Globus pallidus (tissue), 1 donor: ENCODE results near the gene OR2Y1.
"Not testable (repeated sequence)": the region's sequence is repeated elsewhere in the genome, so short reads cannot be mapped to it uniquely, and the experiment has no call there.

ENCODE experiments used
- DNase-seq: peaks from one replicate; pipeline ENCODE4 v3.0.0-alpha.2; 2015; ENCODE audit warnings: low spot score

Gene OR2Y1

DNA sequence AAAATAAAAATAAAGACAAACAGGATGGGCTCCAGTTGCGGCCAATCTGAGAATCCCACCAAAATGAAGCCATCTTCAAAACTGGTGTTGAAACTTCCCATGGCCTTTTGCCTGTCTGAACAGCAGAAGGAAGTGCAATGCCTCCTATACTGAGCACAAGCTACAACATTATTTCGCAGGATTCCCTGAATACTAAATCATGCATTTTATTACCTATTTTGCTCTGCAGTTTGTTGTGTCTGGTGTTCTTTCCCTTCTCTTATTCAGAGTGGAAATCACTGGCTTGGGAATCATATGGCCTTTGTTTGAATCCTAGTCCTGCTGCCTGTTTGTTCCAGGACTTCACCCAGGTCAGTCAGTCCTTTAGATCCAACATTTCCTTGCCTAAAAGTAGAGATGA lies at the start of gene OR2Y1:
OR2Y1 (minus strand) TSS at position 101 of the 400 bp plus-strand sequence; CDS start at position 101, 0 bp downstream.
- DNase-seq = no peak

DNA sequence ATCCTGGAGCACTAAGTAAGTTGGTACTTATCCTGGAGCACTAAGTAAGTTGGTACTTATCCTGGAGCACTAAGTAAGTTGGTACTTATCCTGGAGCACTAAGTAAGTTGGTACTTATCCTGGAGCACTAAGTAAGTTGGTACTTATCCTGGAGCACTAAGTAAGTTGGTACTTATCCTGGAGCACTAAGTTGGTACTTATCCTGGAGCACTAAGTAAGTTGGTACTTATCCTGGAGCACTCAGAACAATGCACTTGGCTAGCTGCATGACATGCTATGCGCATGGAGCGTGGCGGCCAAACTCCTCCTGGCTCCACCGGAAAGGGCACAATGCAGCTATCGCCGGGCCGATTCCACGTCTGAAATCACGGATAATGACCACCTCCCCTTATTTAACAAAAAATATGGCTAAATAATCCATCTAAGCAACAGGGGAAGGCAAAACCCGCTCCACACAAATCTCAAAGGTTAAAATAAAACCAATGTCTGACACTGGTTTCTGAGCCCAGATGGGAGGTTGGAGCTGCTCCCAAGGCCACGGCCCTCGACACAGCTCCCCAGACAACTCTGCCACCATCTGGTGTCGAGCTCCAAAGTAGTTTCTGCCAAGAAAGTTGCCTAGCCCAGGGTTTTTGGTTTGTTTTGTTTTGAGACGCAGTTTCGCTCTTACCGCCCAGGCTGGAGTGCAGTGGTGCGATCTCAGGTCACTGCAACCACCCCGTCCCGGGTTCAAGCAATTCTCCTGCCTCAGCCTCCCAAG lies 49.0 kb upstream of the OR2Y1 start:
- not testable (repeated sequence) for DNase-seq

DNA sequence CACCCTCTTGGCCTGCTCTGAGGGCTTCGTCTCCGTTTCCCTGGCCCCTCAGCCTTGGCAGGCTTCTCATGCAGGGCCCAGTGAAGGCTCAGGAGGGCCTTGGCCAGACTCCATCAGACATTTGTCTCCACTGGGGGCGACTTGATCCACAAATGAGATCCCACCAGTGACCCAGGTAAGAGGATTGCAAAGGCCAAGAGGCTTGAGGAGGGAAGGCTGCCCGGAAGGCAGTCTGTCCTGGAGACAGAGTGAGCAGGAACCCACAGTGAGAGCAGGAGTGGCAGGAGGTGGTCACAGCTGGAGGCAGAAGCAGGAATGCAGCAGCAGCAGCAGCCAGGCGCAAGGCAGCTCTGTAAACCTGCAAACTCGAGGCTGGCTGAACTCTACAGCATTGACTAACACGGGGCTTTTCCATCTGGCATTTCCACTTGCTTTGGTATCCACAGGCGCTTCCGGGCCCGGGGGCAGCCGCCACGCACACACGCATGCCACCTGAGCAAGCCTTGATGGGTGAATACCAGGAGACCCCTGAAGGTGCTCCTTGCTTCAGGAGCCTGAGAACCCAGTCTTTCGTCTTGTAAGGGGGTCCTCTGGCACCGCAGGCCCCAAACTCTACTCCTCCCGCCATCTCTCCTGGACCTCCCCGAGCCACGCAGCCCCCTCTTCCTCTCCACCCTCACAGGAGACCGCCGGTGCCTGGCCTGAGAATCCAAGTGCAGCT lies 48.0 kb upstream of the OR2Y1 start:
- no peak for DNase-seq

DNA sequence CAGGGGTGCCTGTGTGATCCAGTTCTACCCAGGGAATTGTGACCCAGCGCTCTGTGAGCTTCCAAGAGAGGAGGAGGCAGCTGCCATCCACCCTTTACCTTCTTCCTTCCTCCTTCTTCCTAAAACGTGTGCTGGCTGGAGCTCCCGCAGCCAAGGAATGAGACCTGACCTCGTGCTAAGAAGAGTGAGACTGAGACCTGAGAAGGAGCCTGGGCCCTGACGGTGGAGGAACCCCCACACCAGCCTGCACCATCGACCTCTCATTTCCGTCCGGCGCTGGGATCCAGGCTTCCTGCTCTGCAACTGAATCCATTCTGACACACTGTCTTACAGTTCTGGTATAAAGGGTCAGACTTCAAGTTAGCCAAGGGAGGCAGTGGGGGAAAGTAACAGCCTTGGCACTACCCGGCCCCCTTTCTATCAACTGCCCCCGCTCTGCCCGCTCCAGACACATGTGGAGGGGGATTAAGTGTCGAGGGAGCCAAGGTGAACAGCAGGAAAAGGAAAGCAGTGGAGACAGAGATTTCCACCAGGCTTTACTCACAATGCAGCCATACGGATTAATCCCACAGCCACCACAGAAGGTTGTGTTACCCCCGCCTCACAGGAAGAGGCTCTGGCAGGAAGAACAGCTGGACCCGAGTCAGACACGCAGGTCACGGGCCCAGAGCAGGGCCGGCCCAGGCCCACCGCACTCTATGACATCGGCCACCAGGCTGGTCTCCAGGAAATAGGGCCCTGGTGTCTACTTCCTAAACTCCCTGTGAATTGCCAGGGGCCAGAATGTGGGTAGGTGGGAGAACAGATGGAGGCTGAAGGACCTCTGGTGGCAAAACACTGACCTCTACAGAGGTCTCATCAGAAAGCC lies 46.9 kb upstream of the OR2Y1 start:
- DNase-seq = no peak

DNA sequence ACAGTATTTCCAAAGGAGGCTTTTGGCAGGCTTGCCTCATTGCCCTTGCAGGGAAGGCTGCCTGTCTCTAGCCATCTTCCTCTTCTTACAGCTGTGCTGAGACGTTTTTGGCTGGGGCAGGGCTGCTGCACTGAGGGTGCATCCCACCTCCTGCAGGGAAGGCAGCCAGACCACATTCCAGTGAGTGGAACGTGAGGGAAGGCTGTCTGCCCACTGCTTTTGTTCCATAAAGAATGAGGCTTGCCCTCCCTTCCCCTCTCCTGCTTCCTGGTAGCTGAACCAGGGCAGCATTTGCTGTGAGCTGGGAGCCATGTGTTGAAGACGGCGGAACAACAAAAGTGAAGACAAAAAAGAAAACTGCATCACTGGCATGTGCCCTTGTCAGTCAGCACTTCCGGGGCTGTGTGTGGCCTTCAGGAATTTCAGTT lies 46.0 kb upstream of the OR2Y1 start:
- DNase-seq = no peak

DNA sequence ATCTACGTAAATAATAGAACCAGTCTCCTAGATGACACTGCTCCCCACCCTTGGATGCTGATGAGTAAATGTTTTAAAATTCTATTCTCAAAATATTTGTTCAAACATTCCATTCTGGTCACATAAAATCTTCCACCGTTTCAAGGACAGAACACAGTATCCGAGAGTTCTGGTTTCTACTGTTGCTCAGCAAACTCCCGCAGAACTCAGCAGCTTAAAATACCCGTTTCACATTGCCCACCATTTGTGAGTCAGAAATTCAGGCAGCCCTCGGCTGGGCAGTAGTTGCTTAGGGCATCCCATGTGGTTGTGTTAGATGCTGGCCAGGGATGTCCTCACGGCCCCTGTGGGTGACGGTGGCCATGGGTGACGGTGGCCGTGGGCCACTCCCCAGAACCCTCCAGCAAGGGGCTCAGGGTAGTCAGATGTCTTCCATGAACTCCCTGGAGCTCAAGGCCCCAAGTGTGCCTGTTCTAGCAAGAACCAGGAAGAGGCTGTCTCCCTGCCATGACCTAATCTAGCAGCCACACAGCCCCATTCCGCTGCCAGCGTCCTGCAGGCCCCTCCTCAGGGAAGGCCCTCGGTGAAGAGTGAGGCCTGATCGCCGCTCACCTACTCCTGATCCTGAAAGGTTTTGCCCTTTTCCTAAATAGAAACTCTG lies 45.4 kb upstream of the OR2Y1 start:
- no peak for DNase-seq

GRCh38 chr5:180784497-180785097 lies 44.7 kb upstream of the OR2Y1 start:
- peak; percentile 81 for DNase-seq

DNA sequence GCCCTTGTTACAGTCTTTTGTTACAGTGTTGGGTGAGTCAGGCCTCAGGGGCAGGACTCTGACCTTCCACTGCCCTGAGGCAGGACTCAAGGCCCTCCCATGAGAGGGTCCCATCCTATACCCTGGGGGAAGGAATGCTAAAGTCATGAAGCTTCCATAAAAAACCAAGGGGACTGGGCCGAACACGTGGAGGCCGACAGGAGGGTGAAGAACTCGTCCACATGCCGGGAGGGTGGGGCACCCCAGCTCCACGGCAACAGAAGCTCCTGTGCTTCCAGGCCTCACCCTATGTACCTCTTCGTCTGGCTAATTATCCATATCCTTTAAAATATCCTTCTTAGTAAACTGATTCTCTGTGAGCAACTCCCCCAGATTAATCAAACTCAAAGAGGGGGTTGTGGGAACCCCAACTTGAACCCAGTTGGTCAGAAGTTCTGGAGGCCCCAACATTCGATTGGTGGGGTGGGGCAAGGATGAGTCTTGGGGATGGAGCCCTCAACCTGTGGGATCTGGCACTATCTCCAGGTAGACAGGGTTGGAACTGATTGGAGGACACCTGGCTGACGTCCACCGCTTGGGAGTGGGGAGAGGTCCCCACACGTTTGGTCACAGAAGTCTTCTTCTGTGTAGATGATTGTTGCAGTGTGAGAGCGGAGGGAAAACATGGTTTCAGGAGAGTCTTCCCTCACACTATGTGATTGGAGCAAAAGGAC lies 43.6 kb upstream of the OR2Y1 start:
- no peak for DNase-seq

GRCh38 chr5:180782748-180783147 lies 42.9 kb upstream of the OR2Y1 start:
- no peak for DNase-seq

GRCh38 chr5:180781900-180782326 lies 42.1 kb upstream of the OR2Y1 start:
- not testable (repeated sequence) for DNase-seq

- no peak for DNase-seq
These were observed 40.2 kb upstream of the OR2Y1 start for GRCh38 chr5:180779985-180780610.

DNA sequence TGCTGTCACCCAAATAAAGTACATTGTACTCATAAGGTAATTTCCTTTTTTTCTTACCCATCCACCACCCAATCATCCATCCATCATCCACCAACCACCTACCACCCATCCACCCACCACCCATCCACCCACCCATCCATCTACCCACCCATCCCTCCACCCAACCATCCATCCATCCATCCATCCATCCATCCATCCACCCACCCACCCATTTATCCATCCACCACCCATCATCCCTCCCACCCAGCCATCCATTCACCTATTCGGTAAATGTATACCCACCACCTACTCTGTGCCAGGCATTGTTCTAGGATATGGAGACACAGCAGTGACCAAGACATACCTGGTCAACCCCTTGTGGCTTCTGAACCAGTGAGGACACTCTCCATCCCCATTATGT lies 37.6 kb upstream of the OR2Y1 start:
- DNase-seq = no peak

DNA sequence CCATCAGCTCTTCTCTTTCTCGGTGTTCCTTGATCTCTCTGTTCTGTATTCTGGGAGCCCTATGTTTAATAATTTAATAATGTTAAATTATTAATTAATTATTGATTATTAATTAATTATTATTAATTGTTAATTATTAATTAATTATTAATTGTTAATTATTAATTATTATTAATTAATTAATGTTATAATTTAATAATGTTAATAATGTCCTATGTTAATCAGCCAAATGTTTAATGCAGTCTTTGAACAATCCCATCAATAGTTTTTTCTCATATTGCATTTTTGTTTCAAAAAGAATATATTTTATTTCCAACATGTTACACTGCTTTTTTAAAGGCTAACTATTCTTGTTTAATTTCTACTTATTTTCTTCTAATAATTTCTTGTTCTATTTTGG lies 36.5 kb upstream of the OR2Y1 start:
- DNase-seq = no peak

GRCh38 chr5:180775624-180776023 lies 35.8 kb upstream of the OR2Y1 start:
- DNase-seq = no peak

- no peak for DNase-seq
These were observed 32.0 kb upstream of the OR2Y1 start for GRCh38 chr5:180771839-180772238.

- no peak for DNase-seq
These were observed 30.0 kb upstream of the OR2Y1 start for GRCh38 chr5:180769821-180770220.

- DNase-seq = no peak
These were observed 15.7 kb upstream of the OR2Y1 start for GRCh38 chr5:180755601-180756000.

GRCh38 chr5:180744253-180744652 lies 4.4 kb upstream of the OR2Y1 start:
- DNase-seq = no peak

GRCh38 chr5:180742727-180743126 lies 2.9 kb upstream of the OR2Y1 start:
- DNase-seq = no peak

DNA sequence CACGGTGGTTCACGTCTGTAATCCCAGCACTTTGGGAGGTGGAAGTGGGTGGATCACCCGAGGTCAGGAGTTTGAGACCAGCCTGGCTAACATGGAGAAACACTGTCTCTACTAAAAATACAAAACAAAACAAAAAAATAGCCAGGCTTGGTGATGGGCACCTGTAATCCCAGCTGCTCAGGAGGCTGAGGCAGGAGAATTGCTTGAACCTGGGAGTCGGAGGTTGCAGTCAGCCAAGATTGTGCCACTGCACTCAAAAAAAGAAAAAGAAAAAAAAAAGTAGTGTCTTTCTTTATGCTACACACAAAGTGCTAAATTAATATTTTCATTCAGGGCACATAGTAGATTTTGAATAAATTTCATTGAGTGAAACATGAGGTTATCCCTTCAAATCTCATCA lies 1.1 kb upstream of the OR2Y1 start:
- not testable (repeated sequence) for DNase-seq
